Measurements from ENCODE around the gene PLPPR1.

- TF ChIP-seq GATA2 (IDR thresholded peaks at IDR 0.05; ENCODE audit: low read depth, low read length) (no peak), GATA3 (IDR thresholded peaks at IDR 0.05; ENCODE audit: low read depth, low read length) (no peak)
These were observed 5.7 kb downstream of the PLPPR1 start for GRCh38 chr9:101034222-101034621.
